ENCODE data around the gene GRID1. TPM values are rescaled to one million over a fixed set of nuclear protein-coding genes. Genes with fewer than 3 reads are reported as not detected.

GRID1 gene
- total RNA-seq, 1 donor from 2014 or later: under 0.01 TPM

DNA sequence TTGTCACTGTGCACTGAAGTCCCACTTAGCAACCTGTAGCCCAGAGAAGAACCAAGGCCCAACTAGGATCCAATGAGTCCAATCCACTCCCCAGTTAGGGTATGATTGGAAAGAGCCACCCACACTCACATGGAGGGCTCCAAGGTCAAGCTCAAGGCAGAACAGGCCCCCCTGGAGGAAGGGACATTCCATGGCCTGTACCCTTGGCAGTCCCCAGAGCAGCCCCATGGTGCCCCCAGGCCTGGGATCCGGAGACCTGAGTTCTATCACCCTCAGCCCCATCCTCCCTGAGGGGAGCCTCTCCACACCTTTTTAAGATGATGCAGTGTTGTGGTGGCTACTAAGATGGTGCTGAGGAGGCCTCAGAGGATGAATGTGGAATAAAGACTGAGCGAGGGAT lies 231.4 kb downstream of the GRID1 start:
- TF ChIP-seq, protein P1, sequence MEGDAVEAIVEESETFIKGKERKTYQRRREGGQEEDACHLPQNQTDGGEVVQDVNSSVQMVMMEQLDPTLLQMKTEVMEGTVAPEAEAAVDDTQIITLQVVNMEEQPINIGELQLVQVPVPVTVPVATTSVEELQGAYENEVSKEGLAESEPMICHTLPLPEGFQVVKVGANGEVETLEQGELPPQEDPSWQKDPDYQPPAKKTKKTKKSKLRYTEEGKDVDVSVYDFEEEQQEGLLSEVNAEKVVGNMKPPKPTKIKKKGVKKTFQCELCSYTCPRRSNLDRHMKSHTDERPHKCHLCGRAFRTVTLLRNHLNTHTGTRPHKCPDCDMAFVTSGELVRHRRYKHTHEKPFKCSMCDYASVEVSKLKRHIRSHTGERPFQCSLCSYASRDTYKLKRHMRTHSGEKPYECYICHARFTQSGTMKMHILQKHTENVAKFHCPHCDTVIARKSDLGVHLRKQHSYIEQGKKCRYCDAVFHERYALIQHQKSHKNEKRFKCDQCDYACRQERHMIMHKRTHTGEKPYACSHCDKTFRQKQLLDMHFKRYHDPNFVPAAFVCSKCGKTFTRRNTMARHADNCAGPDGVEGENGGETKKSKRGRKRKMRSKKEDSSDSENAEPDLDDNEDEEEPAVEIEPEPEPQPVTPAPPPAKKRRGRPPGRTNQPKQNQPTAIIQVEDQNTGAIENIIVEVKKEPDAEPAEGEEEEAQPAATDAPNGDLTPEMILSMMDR (IDR thresholded peaks at IDR 0.05; ENCODE audit: insufficient read depth, low read length, severe bottlenecking): no peak
- DNase-seq (ENCODE audit: low read depth): no peak
- Histone ChIP-seq H3K4me3 (ENCODE audit: low read depth, low read length) (no peak overlapping the region), H3K27me3 (ENCODE audit: control insufficient read depth, insufficient read depth, low read length) (no peaks in the 10 kb centered on the region), H3K36me3 (ENCODE audit: control insufficient read depth, insufficient read depth, low read length) (no peaks in the 10 kb centered on the region)
- no peak for FAIRE-seq

DNA sequence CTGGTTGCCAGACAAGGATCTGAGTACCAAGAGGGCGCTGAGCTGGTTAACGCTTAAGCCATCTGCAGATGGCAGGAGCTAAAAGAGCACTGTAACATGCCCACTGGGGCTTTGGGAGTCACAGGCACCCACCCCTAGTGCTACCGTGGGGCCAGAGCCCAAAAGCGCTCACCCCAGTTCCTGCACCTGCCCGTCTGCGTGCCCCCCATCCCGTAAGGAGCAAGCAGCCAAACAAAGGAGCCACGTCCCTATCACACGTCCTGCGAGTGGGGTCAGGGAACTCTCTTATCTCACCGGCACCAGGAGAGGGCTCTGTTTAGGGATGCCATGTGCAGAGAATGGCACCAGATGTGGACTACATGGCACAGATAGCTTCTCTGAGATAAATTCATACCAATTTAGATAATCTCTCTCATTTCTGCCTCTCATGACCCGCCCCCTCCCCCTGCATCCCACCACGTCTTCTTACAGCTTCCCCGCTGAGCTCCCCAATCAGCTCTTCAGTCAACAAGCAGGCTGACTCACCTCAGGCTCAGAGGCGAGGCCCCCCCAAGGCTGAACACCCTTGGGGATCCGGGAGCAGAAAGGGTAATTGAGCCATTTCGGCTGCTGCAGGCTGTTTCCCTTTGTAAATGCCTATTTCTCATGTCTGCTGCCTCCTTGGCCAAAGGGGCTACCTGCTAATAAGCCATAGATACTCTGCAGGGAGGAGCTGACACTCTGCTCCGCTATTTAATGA lies 235.7 kb downstream of the GRID1 start:
- FAIRE-seq: no peak

DNA sequence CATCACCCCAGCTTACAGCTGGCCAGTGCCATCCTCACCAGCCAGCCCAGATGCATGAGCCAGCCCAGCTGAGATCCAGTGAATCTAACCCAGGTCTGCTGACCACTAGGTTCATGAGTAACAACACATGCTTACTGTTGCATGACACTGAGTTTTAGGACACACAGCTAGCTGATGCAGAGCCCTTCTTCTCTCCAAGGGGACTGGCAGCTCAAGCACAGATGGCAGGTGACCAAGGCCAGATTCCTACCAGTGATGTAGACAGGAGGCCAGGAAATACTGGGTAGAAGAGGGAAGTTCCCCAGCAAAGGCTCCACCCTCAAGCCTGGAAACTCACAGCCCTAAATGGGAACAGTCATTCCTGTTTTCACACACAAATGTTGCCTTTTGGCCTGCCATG lies 236.6 kb downstream of the GRID1 start:
- DNase-seq (ENCODE audit: low read depth) (no peak), FAIRE-seq (peak; percentile 58)
- Histone ChIP-seq H3K36me3 (ENCODE audit: control insufficient read depth, insufficient read depth, low read length) (no peaks in the 10 kb centered on the region), H3K27me3 (ENCODE audit: control insufficient read depth, insufficient read depth, low read length) (no peaks in the 10 kb centered on the region), H3K4me3 (ENCODE audit: low read depth, low read length) (no peak overlapping the region)
- TF ChIP-seq, protein P1 (IDR thresholded peaks at IDR 0.05; ENCODE audit: insufficient read depth, low read length, severe bottlenecking): no peak

More for the DNA sequence above, 235.7 kb downstream of the GRID1 start:
- Histone ChIP-seq H3K27me3 (ENCODE audit: control insufficient read depth, insufficient read depth, low read length) (no peaks in the 10 kb centered on the region), H3K36me3 (ENCODE audit: control insufficient read depth, insufficient read depth, low read length) (no peaks in the 10 kb centered on the region), H3K4me3 (ENCODE audit: low read depth, low read length) (no peak overlapping the region)
- TF ChIP-seq, protein P1 (IDR thresholded peaks at IDR 0.05; ENCODE audit: insufficient read depth, low read length, severe bottlenecking): no peak
- DNase-seq (ENCODE audit: low read depth): no peak

DNA sequence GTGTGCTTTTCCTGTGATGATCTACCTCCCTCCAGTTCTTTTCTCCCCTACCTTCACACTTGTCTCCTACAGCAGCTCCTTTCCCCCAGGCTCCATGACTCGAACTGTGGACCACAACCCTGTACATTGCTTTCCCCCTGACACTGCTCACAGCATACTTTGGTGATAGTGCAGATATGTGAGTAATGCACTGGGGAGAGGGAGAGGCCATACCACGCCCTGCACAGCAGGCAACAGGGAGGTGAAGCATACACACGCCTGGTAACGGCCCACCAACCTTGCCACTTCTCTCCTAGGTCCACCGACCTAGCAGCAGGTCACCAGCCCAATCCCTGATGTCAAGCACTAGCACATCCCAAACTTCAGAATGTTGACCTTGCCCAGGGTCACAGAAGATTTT lies 238.2 kb downstream of the GRID1 start:
- no peaks in the 10 kb centered on the region for H3K27me3 ChIP-seq (ENCODE audit: control insufficient read depth, insufficient read depth, low read length)
- no peaks in the 10 kb centered on the region for H3K36me3 ChIP-seq (ENCODE audit: control insufficient read depth, insufficient read depth, low read length)
- FAIRE-seq (no peak), DNase-seq (ENCODE audit: low read depth) (no peak)
- no peak overlapping the region for H3K4me3 ChIP-seq (ENCODE audit: low read depth, low read length)
- TF ChIP-seq, protein P1 (IDR thresholded peaks at IDR 0.05; ENCODE audit: insufficient read depth, low read length, severe bottlenecking): no peak

DNA sequence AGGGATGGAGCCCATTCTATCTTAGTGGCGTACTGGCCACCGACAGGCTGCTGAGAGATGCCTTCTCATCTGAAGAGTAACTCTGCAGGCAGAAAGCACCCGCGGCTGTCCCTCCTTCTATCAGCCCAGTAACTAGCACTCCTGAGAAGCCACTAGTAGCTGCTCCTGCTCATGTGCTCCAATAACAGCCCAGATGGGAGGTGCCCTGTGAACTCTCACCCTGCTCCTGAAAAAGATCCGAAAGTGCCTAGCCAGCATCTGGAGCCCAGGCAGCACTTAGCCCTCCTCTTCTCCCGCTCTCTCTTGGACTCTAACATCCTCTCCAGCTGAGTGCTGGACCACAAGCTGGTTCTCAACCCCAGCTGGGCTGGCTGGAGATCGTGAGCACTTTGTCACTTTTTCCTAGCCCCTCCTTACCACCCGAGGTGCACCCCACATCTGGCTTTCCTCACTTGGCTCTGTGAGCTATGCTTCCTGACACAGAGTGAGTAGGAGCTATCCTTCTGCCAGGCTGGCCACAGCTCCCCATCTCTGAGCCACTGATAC lies 239.2 kb downstream of the GRID1 start:
- Histone ChIP-seq H3K36me3 (ENCODE audit: control insufficient read depth, insufficient read depth, low read length) (no peaks in the 10 kb centered on the region), H3K4me3 (ENCODE audit: low read depth, low read length) (no peak overlapping the region), H3K27me3 (ENCODE audit: control insufficient read depth, insufficient read depth, low read length) (no peaks in the 10 kb centered on the region)
- TF ChIP-seq, protein P1 (IDR thresholded peaks at IDR 0.05; ENCODE audit: insufficient read depth, low read length, severe bottlenecking): no peak
- no peak for DNase-seq (ENCODE audit: low read depth)
- no peak for FAIRE-seq

All from bronchial epithelial cell (primary cell).